ENCODE results near the gene LRFN2. TPM values are rescaled to one million over a fixed set of nuclear protein-coding genes. Genes with fewer than 3 reads are reported as not detected.

LRFN2 gene
- total RNA-seq, 3 donors from 2014 or later (not counting 1 experiment from before 2014, with no cell fraction given): 3.0 to 3.6 (median 3.5) TPM

GRCh38 chr6:40473026-40473425 is 114.1 kb downstream of the LRFN2 start:
- peak overlapping the region in 1 of 2 donors; percentile 60 for H3K27ac Mint-ChIP-seq
- H3K4me3 Mint-ChIP-seq: no peak overlapping the region
- intact Hi-C loops (cut with micrococcal nuclease): no loop called here
- Histone ChIP-seq H3K4me1 (ENCODE audit: control insufficient read depth, insufficient read depth, low read length) (peaks cover 12% of the 10 kb centered on the region), H3K36me3 (ENCODE audit: control insufficient read depth, insufficient read depth, low read length) (no peaks in the 10 kb centered on the region), H3K9me3 (ENCODE audit: control insufficient read depth, insufficient read depth, low read length) (no peaks in the 10 kb centered on the region), H3K27ac (ENCODE audit: low read length) (no peak overlapping the region), H3K4me3 (ENCODE audit: low read length) (no peak overlapping the region), H3K27me3 (ENCODE audit: control insufficient read depth, insufficient read depth, low read length) (no peaks in the 10 kb centered on the region)
- TF ChIP-seq CTCF (IDR thresholded peaks at IDR 0.05): no peak
- DNase-seq (no peak), ATAC-seq (no peak)
- H3K27me3 Mint-ChIP-seq (ENCODE audit: low read depth in 2 of 2): no peaks in the 10 kb centered on the region
- WGBS (ENCODE audit: insufficient coverage): 77% methylated on average over 6 of the region's 6 CpGs
- no peaks in the 10 kb centered on the region for H3K36me3 Mint-ChIP-seq
- peaks cover 19 to 39% of the 10 kb centered on the region in 2 donors for H3K4me1 Mint-ChIP-seq
- no peaks in the 10 kb centered on the region for H3K9me3 Mint-ChIP-seq

- no peaks in the 10 kb centered on the region for H3K9me3 Mint-ChIP-seq
- Histone ChIP-seq H3K27me3 (ENCODE audit: control insufficient read depth, insufficient read depth, low read length) (no peaks in the 10 kb centered on the region), H3K4me3 (ENCODE audit: low read length) (no peak overlapping the region), H3K4me1 (ENCODE audit: control insufficient read depth, insufficient read depth, low read length) (peaks cover 5% of the 10 kb centered on the region), H3K27ac (ENCODE audit: low read length) (no peak overlapping the region), H3K36me3 (ENCODE audit: control insufficient read depth, insufficient read depth, low read length) (no peaks in the 10 kb centered on the region), H3K9me3 (ENCODE audit: control insufficient read depth, insufficient read depth, low read length) (no peaks in the 10 kb centered on the region)
- ATAC-seq (no peak), DNase-seq (no peak)
- no peak for TF ChIP-seq CTCF (IDR thresholded peaks at IDR 0.05)
- H3K4me1 Mint-ChIP-seq: peaks cover 13 to 32% of the 10 kb centered on the region in 2 donors
- no peaks in the 10 kb centered on the region for H3K27me3 Mint-ChIP-seq (ENCODE audit: low read depth in 2 of 2)
- no peaks in the 10 kb centered on the region for H3K36me3 Mint-ChIP-seq
- intact Hi-C loops (cut with micrococcal nuclease): no loop called here
- peak overlapping the region in 1 of 2 donors; percentile 60 for H3K27ac Mint-ChIP-seq
- 47% methylated on average over 5 of the region's 5 CpGs for WGBS (ENCODE audit: insufficient coverage)
- no peak overlapping the region for H3K4me3 Mint-ChIP-seq
Measured at GRCh38 chr6:40472353-40472752, 114.8 kb downstream of the LRFN2 start.

GRCh38 chr6:40471243-40471642 is 115.9 kb downstream of the LRFN2 start:
- no peaks in the 10 kb centered on the region for H3K9me3 ChIP-seq (ENCODE audit: control insufficient read depth, insufficient read depth, low read length)
- H3K27me3 ChIP-seq (ENCODE audit: control insufficient read depth, insufficient read depth, low read length): no peaks in the 10 kb centered on the region
- intact Hi-C loops (cut with micrococcal nuclease): no loop called here
- Mint-ChIP-seq H3K27ac (no peak overlapping the region), H3K9me3 (no peaks in the 10 kb centered on the region), H3K36me3 (no peaks in the 10 kb centered on the region), H3K4me3 (no peak overlapping the region), H3K4me1 (peaks cover 2 to 21% of the 10 kb centered on the region in 2 donors), H3K27me3 (ENCODE audit: low read depth in 2 of 2) (no peaks in the 10 kb centered on the region)
- TF ChIP-seq CTCF (IDR thresholded peaks at IDR 0.05): no peak
- no peaks in the 10 kb centered on the region for H3K36me3 ChIP-seq (ENCODE audit: control insufficient read depth, insufficient read depth, low read length)
- H3K4me3 ChIP-seq (ENCODE audit: low read length): no peak overlapping the region
- WGBS (ENCODE audit: insufficient coverage): 91% methylated on average over 4 of the region's 4 CpGs
- H3K27ac ChIP-seq (ENCODE audit: low read length): no peak overlapping the region
- H3K4me1 ChIP-seq (ENCODE audit: control insufficient read depth, insufficient read depth, low read length): no peaks in the 10 kb centered on the region
- ATAC-seq (no peak), DNase-seq (no peak)

- no peak overlapping the region for H3K27ac ChIP-seq (ENCODE audit: low read length)
- no peak overlapping the region for H3K27ac Mint-ChIP-seq
- H3K4me3 Mint-ChIP-seq: no peak overlapping the region
- H3K36me3 ChIP-seq (ENCODE audit: control insufficient read depth, insufficient read depth, low read length): no peaks in the 10 kb centered on the region
- H3K27me3 Mint-ChIP-seq (ENCODE audit: low read depth in 2 of 2): no peaks in the 10 kb centered on the region
- peaks cover 0 to 12% of the 10 kb centered on the region in 2 donors for H3K4me1 Mint-ChIP-seq
- H3K9me3 ChIP-seq (ENCODE audit: control insufficient read depth, insufficient read depth, low read length): no peaks in the 10 kb centered on the region
- H3K4me3 ChIP-seq (ENCODE audit: low read length): no peak overlapping the region
- intact Hi-C loops (cut with micrococcal nuclease): no loop called here
- DNase-seq: no peak
- no peak for ATAC-seq
- TF ChIP-seq CTCF (IDR thresholded peaks at IDR 0.05): no peak
- no peaks in the 10 kb centered on the region for H3K27me3 ChIP-seq (ENCODE audit: control insufficient read depth, insufficient read depth, low read length)
- WGBS (ENCODE audit: insufficient coverage): 86% methylated on average over 3 of the region's 3 CpGs
- H3K9me3 Mint-ChIP-seq: no peaks in the 10 kb centered on the region
- H3K4me1 ChIP-seq (ENCODE audit: control insufficient read depth, insufficient read depth, low read length): no peaks in the 10 kb centered on the region
- no peaks in the 10 kb centered on the region for H3K36me3 Mint-ChIP-seq
Measured at GRCh38 chr6:40469323-40469722, 117.8 kb downstream of the LRFN2 start.

All from natural killer cell (primary cell).